PC-9 (cell line): ENCODE data around the gene ARMC12.

Source experiments
- CTCF ChIP-seq: fragments of 200-600 bp; sonication (generic); conservative IDR thresholded peaks from 2 replicates; pipeline ENCODE4 v1.6.1; 2017; ENCODE audit warnings: mixed run types, antibody characterized with exemption, mild to moderate bottlenecking, moderate library complexity
- EZH2 ChIP-seq: fragments of 200-600 bp; sonication (generic); IDR thresholded peaks from 2 replicates; pipeline ENCODE4 v1.8.0; 2017; ENCODE audit warnings: antibody characterized with exemption, low read depth

- TF ChIP-seq EZH2 (no peak), CTCF (no peak)
Measured at GRCh38 chr6:35719830-35720733, 16.8 kb upstream of the ARMC12 start.
